HG03039 (cell line): Measurements from ENCODE around the gene CELSR1.

Experiments used
- ATAC-seq: cut with Tn5 transposase; IDR thresholded peaks from one replicate; pipeline ENCODE4 v1.9.1; 2021; ENCODE audit warnings: mild to moderate bottlenecking, moderate library complexity; ENCODE audit not compliant: unreplicated experiment

CELSR1 gene

GRCh38 chr22:46557736-46558480 is 20.5 kb upstream of the CELSR1 start:
- ATAC-seq = no peak

- no peak for ATAC-seq
Observed at GRCh38 chr22:46556775-46557174, 19.4 kb upstream of the CELSR1 start.

GRCh38 chr22:46553189-46553588 is 15.8 kb upstream of the CELSR1 start:
- ATAC-seq = no peak

- ATAC-seq = no peak
Observed at GRCh38 chr22:46551996-46552395, 14.6 kb upstream of the CELSR1 start.

GRCh38 chr22:46551321-46551720 is 13.9 kb upstream of the CELSR1 start:
- ATAC-seq = no peak

- no peak for ATAC-seq
Observed at GRCh38 chr22:46549971-46550641, 12.7 kb upstream of the CELSR1 start.

- ATAC-seq = no peak
Observed at GRCh38 chr22:46549563-46549840, 12.1 kb upstream of the CELSR1 start.

GRCh38 chr22:46547883-46548244 is 10.4 kb upstream of the CELSR1 start:
- no peak for ATAC-seq

GRCh38 chr22:46547179-46547882 is 9.9 kb upstream of the CELSR1 start:
- ATAC-seq = no peak

- ATAC-seq = no peak
Observed at GRCh38 chr22:46546466-46547178, 9.2 kb upstream of the CELSR1 start.

- no peak for ATAC-seq
Observed at GRCh38 chr22:46545086-46545792, 7.8 kb upstream of the CELSR1 start.

GRCh38 chr22:46542011-46542985 is 4.9 kb upstream of the CELSR1 start:
- ATAC-seq = peak; percentile 68

- ATAC-seq = no peak
Observed at GRCh38 chr22:46541536-46541935, 4.1 kb upstream of the CELSR1 start.

- ATAC-seq = no peak
Observed at GRCh38 chr22:46540874-46541273, 3.5 kb upstream of the CELSR1 start.

GRCh38 chr22:46539169-46539568 is 1.7 kb upstream of the CELSR1 start:
- ATAC-seq = no peak

- ATAC-seq = no peak
Observed at GRCh38 chr22:46538814-46539160, 1.4 kb upstream of the CELSR1 start.

- no peak for ATAC-seq
Observed at GRCh38 chr22:46537946-46538813, 760 bp upstream of the CELSR1 start.

- ATAC-seq = no peak
Observed at GRCh38 chr22:46536537-46537224, 739 bp downstream of the CELSR1 start.
